K562 (cell line): ENCODE data around the gene BTBD16. TPM values are rescaled to one million over a fixed set of nuclear protein-coding genes. Genes with fewer than 3 reads are reported as not detected.

Experiments used
- ATAC-seq: fragments of 200-7000 bp; cut with Tn5 transposase; 3 replicates; pipeline ENCODE4 v1.9.1; 2020; ENCODE audit warnings: moderate library complexity
- BruUV-seq: library from RNA; stranded (reverse); fragments of 400-500 nt; replicated peaks from 2 replicates; lab custom pipeline; 2021; lab: Mats Ljungman, UMichigan
- CTCF ChIA-PET: fragments of 300-600 bp; formaldehyde crosslinking; extraction: SDS; loops from one replicate; lab custom pipeline; 2021; ENCODE audit warnings: low intra/inter-chr PET ratio; lab: Yijun Ruan, JAX
- POLR2A ChIA-PET: fragments of 300-600, 350-650 bp; sonication (Branson Sonifier 250); formaldehyde crosslinking; extraction: SDS; loops from one replicate; lab custom pipeline; 2021; ENCODE audit warnings: antibody characterized with exemption, inconsistent platforms; lab: Yijun Ruan, JAX
- DNase-seq, 4 experiments: peaks; one replicate each; pipeline versions ENCODE4 v3.0.0 to v3.0.0-alpha.2; 2011 to 2018; ENCODE audit warnings: low spot score in 3 of 4, mixed read lengths in 3 of 4; ENCODE audit errors: extremely low read depth in 1 of 4
- FAIRE-seq: peaks from 2 replicates; lab custom pipeline; 2011; peaks lifted over from hg19 to GRCh38; lab: Jason Lieb, UNC
- H2AFZ ChIP-seq: 2 replicates; pipeline ENCODE4 v1.6.0; 2011; ENCODE audit warnings: low read depth, low read length, control low read depth, inconsistent platforms
- H3K27ac ChIP-seq: fragments of 200-600 bp; 3 replicates; pipeline ENCODE4 v1.8.0; 2011; ENCODE audit warnings: low read depth, mild to moderate bottlenecking, control low read depth, inconsistent platforms, low read length, moderate library complexity, mixed read lengths; ENCODE audit errors: extremely low read depth
- H3K27me3 ChIP-seq, 2 experiments: fragments of 300-600 bp in 1 of 2; 2 replicates in 1 of 2; 3 replicates in 1 of 2; pipeline versions ENCODE4 v1.6.0 to v1.8.0; 2011; ENCODE audit warnings: inconsistent platforms in 2 of 2, low read length in 2 of 2, mild to moderate bottlenecking in 1 of 2, mixed read lengths in 1 of 2, moderate library complexity in 1 of 2; ENCODE audit not compliant: control insufficient read depth in 2 of 2, insufficient read depth in 2 of 2
- H3K36me3 ChIP-seq: fragments of 300-600 bp; 3 replicates; pipeline ENCODE4 v1.8.0; 2011; ENCODE audit warnings: mild to moderate bottlenecking, low read length, inconsistent platforms; ENCODE audit not compliant: control insufficient read depth, insufficient read depth
- H3K4me1 ChIP-seq, 2 experiments: fragments of 200-600 bp in 1 of 2; replicated peaks in 1 of 2; 2 replicates in 1 of 2; 3 replicates in 1 of 2; pipeline versions ENCODE4 v1.5.1 to v1.8.0; 2011; ENCODE audit warnings: inconsistent platforms in 2 of 2, low read length in 2 of 2, mild to moderate bottlenecking in 1 of 2, mixed read lengths in 1 of 2, moderate library complexity in 1 of 2; ENCODE audit not compliant: control insufficient read depth in 2 of 2, insufficient read depth in 2 of 2
- H3K4me2 ChIP-seq: 2 replicates; pipeline ENCODE4 v1.6.1; 2011; ENCODE audit warnings: low read length, control low read depth, inconsistent platforms, mixed read lengths; ENCODE audit not compliant: insufficient read depth
- H3K4me3 ChIP-seq: fragments of 200-600 bp; sonication (generic), shearing (Covaris generic); 2 replicates; pipeline ENCODE4 v1.5.1; 2016; ENCODE audit warnings: control low read depth, inconsistent platforms
- H3K79me2 ChIP-seq: fragments of 200-600 bp; 3 replicates; pipeline ENCODE4 v1.8.0; 2011; ENCODE audit warnings: low read length, inconsistent platforms; ENCODE audit not compliant: control insufficient read depth, insufficient read depth
- H3K9ac ChIP-seq, 2 experiments: 2 replicates each; pipeline versions ENCODE4 v1.6.0 to v1.6.1; 2011; ENCODE audit warnings: low read depth in 2 of 2, low read length in 2 of 2, control low read depth in 1 of 2, inconsistent platforms in 1 of 2, mild to moderate bottlenecking in 1 of 2, mixed read lengths in 1 of 2; ENCODE audit not compliant: insufficient read depth in 1 of 2
- H3K9me1 ChIP-seq: one replicate; pipeline ENCODE4 v1.6.0; 2011; ENCODE audit warnings: inconsistent platforms, mild to moderate bottlenecking, low read length, moderate library complexity; ENCODE audit not compliant: control insufficient read depth, insufficient read depth
- H3K9me3 ChIP-seq: replicated peaks from 2 replicates; pipeline ENCODE4 v1.5.1; 2011; ENCODE audit warnings: low read depth, low read length, inconsistent platforms; ENCODE audit not compliant: control insufficient read depth, insufficient read depth
- H4K20me1 ChIP-seq: replicated peaks from 2 replicates; pipeline ENCODE4 v1.6.1; 2011; ENCODE audit warnings: low read length, inconsistent platforms, mixed read lengths; ENCODE audit not compliant: control insufficient read depth, insufficient read depth
- HNRNPL ChIP-seq: fragments of 200-400 bp; formaldehyde crosslinking; IDR thresholded peaks from 2 replicates; pipeline ENCODE4 v1.6.1; 2017; ENCODE audit warnings: low read depth, mild to moderate bottlenecking, low read length
- JUNB ChIP-seq: fragments of 450-650 bp; formaldehyde crosslinking; conservative IDR thresholded peaks from 2 replicates; pipeline ENCODE4 v1.4.0; 2020; ENCODE audit warnings: mild to moderate bottlenecking
- MTA1 ChIP-seq: fragments of 450-650 bp; IDR thresholded peaks from 2 replicates; pipeline ENCODE4 v1.6.1; 2017; ENCODE audit warnings: borderline replicate concordance
- NR2C2 ChIP-seq, 2 experiments: fragments of 200-800 bp in 1 of 2; sonication (Bioruptor generic) in 1 of 2; sonication (generic) in 1 of 2; formaldehyde crosslinking in 1 of 2; IDR thresholded peaks; 2 replicates each; pipeline versions ENCODE4 v1.6.1 to v1.8.0; 2016 to 2022; ENCODE audit warnings: mild to moderate bottlenecking in 1 of 2, missing compliant biosample characterization in 1 of 2, missing genetic modification characterization in 1 of 2, missing genetic modification reagents in 1 of 2
- WGBS: fragments of 100-300 bp; shearing (Covaris generic); methylation state at CpG from one replicate; pipeline ENCODE4 v1.1.6; 2016; ENCODE audit warnings: low coverage, mixed read lengths; ENCODE audit not compliant: insufficient coverage; ENCODE audit errors: missing lambda C conversion rate; 5-methylcytosine and 5-hydroxymethylcytosine counted together
- in situ Hi-C: fragments of 300-500 bp; cut with MboI; formaldehyde crosslinking; loops from 4 replicates; pipeline ENCODE4 v1.15.0; 2018; ENCODE audit warnings: inconsistent platforms, mixed read lengths
- intact Hi-C: fragments of 100-400 bp; cut with micrococcal nuclease; formaldehyde crosslinking; loops from 2 replicates; pipeline ENCODE4 v1.14.2; 2022
- polyA plus RNA-seq, 8 experiments: library from polyadenylated mRNA; depleted of rRNA in 4 of 8; stranded (reverse) in 5 of 8; unstranded in 3 of 8; fragments of >200 nt; fragmentation: Nextera tagmentation in 2 of 8; fragmentation: Illumina TruSeq in 1 of 8; extraction: Ambion mirVana in 2 of 8; extraction: Trizol in 1 of 8; gene quantifications; 2 replicates each; pipeline versions ENCODE4 v1.2.1 to v1.2.3, GENCODE V29; 2011 to 2014; ENCODE audit warnings: inconsistent platforms in 1 of 8, missing spikeins in 1 of 8
- total RNA-seq, 7 experiments: library from RNA; depleted of rRNA in 6 of 7; stranded (reverse); fragments of >200 nt in 6 of 7; fragmentation: Illumina TruSeq in 2 of 7; extraction: Trizol in 2 of 7; gene quantifications; 2 replicates each; pipeline versions ENCODE4 v1.2.1 to v1.2.3, GENCODE V29; 2011 to 2021; ENCODE audit warnings: low replicate concordance in 1 of 7
- TF ChIP-seq, protein P1 (sequence below): fragments of 250-450 bp; sonication (Bioruptor Pico); IDR thresholded peaks from 2 replicates; pipeline ENCODE4 v1.4.0; 2020; ENCODE audit warnings: borderline replicate concordance
- TF ChIP-seq, protein P2 (sequence below): fragments of 250-450 bp; sonication (Bioruptor Pico); IDR thresholded peaks from 2 replicates; pipeline ENCODE4 v1.4.0; 2020; ENCODE audit warnings: mild to moderate bottlenecking, moderate library complexity

Gene BTBD16
- total and polyA plus RNA-seq, 9 of the 15 experiments (the other 6 are each of a cell fraction or from before 2014, with no cell fraction given) = 0.11 TPM; not detected in 8

DNA sequence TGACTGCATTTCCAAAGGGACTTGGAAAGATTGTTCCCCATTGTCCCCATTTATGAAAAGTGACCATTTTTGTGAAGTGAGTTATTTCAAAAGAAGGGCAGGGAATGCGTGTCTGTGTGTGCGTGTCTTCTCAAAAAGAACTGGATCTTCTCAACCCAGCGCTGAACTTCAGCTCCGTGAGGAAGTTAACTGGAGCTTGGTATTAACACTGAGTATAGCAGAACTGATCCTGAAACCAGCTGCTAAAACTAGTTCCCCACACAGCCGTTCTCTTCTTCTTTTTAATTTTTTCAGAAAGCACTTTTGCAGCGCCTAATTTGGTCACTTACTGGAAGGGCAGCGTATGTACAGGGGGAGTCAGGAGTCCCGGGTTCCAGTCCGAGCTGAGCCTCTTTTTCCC lies 57.6 kb downstream of the BTBD16 start:
- Histone ChIP-seq H3K4me2 (no peak overlapping the region), H3K79me2 (no peaks in the 10 kb centered on the region), H3K9me3 (no peaks in the 10 kb centered on the region), H3K4me1 (no peaks in the 10 kb centered on the region), H3K27ac (no peak overlapping the region), H3K9me1 (no peaks in the 10 kb centered on the region), H3K27me3 (peaks cover 0 to 15% of the 10 kb centered on the region in 2 experiments; a peak in 2 of 5 replicates), H3K9ac (no peak overlapping the region), H4K20me1 (no peaks in the 10 kb centered on the region), H3K36me3 (no peaks in the 10 kb centered on the region), H2AFZ (no peak overlapping the region), H3K4me3 (no peak overlapping the region)
- intact Hi-C loops (no loop called here), in situ Hi-C loops (no loop called here)
- ATAC-seq = no peak
- no peak for DNase-seq
- ChIA-PET POLR2A (no interaction called here), CTCF (no interaction called here)
- TF ChIP-seq, protein P1, sequence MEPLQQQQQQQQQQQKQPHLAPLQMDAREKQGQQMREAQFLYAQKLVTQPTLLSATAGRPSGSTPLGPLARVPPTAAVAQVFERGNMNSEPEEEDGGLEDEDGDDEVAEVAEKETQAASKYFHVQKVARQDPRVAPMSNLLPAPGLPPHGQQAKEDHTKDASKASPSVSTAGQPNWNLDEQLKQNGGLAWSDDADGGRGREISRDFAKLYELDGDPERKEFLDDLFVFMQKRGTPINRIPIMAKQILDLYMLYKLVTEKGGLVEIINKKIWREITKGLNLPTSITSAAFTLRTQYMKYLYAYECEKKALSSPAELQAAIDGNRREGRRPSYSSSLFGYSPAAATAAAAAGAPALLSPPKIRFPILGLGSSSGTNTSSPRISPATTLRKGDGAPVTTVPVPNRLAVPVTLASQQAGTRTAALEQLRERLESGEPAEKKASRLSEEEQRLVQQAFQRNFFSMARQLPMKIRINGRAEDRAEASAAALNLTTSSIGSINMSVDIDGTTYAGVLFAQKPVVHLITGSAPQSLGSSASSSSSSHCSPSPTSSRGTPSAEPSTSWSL (CRISPR knock-in tag) = no peak
- TF ChIP-seq NR2C2 (CRISPR knock-in tag; IDR thresholded peaks at IDR 0.05) (no peak), NR2C2 (tag; IDR thresholded peaks at IDR 0.05) (no peak), HNRNPL (no peak), MTA1 (no peak), JUNB (CRISPR knock-in tag) (no peak)
- TF ChIP-seq, protein P2, sequence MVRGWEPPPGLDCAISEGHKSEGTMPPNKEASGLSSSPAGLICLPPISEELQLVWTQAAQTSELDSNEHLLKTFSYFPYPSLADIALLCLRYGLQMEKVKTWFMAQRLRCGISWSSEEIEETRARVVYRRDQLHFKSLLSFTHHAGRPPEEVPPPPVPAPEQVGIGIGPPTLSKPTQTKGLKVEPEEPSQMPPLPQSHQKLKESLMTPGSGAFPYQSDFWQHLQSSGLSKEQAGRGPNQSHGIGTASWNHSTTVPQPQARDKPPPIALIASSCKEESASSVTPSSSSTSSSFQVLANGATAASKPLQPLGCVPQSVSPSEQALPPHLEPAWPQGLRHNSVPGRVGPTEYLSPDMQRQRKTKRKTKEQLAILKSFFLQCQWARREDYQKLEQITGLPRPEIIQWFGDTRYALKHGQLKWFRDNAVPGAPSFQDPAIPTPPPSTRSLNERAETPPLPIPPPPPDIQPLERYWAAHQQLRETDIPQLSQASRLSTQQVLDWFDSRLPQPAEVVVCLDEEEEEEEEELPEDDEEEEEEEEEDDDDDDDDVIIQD = no peak
- 0% methylated on average over 9 of the region's 9 CpGs for WGBS
- FAIRE-seq = no peak
- BruUV-seq = no TSS peak
